ENCODE measurements around the gene CNNM3.

Gene CNNM3

DNA sequence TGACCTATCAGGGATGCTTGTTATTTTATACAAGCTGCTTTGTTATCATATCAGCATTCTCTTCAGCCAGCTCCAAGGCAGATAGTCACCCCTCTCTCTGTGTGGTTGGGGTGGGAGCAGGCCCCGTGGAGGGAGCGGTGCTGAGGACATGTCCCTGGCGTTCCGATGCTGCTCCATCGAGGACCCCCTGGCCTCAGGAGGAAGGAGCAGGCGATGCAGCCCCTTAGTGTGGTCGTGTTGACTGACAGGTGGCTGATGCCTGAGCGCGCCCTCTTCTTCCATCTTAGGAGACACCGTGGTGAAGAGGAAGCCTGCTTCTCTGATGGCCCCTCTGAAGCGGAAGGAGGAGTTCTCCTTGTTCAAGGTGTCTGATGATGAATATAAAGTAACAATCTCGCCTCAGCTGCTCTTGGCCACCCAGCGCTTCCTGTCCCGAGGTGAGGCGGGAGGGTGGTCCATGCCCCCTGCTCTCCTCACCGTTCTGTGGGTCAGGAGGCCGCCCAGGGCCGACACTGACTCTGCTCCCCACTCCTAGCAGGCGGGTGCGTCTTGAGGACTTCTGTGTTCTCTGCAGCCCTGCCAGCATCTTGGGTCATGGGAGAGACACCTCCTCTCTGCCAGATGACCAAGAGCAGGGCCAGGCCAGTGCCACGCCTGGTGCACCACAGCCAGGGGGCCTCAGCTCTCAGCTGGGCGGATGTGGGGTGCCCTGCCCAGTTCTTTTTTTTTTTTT, 10.6 kb downstream of the CNNM3 start:
- Histone ChIP-seq H3K9ac (no peak overlapping the region), H3K27ac (no peak overlapping the region), H3K4me2 (no peak overlapping the region), H3K9me3 (replicated peaks in 1 of 11) (no peaks in the 10 kb centered on the region), H3K27me3 (no peaks in the 10 kb centered on the region), H3K36me3 (peaks cover 62 to 96% (median 84%) of the 10 kb centered on the region in 11 experiments), H4K20me1 (peaks cover 4 to 85% (median 50%) of the 10 kb centered on the region in 11 experiments; a peak in 19 of 22 replicates), H3K4me3 (no peak overlapping the region), H3K4me1 (peaks cover 0 to 22% (median 16%) of the 10 kb centered on the region in 10 experiments; a peak in 13 of 20 replicates)
- no peak for TF ChIP-seq Cebpa-rat (IDR thresholded peaks at IDR 0.05)

DNA sequence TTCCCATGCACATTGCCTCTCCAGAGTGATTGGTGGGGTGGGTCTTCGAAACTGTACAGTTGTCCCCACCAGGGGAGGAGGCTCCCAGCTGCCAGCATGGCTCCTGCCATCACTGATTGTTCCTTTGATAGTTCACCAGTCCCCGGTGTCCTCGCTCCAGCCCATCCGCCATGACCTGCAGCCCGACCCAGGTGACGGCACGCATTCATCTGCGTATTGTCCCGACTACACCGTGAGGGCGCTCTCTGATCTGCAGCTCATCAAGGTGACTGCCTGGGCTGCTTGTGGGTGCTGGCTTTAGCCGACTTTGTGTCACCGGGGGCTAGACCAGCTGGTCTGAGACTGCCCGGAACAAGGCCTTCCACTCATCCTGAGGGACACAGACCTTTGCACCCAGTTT, 12.4 kb downstream of the CNNM3 start:
- H3K27ac ChIP-seq = no peak overlapping the region
- no peaks in the 10 kb centered on the region for H3K27me3 ChIP-seq
- no peak overlapping the region for H3K4me3 ChIP-seq
- no peak for TF ChIP-seq Cebpa-rat (IDR thresholded peaks at IDR 0.05)
- peaks cover 62 to 97% (median 81%) of the 10 kb centered on the region in 11 experiments for H3K36me3 ChIP-seq
- H3K4me2 ChIP-seq = no peak overlapping the region
- H3K4me1 ChIP-seq = peaks cover 14 to 25% (median 20%) of the 10 kb centered on the region in 10 experiments
- H3K9me3 ChIP-seq (replicated peaks in 1 of 11) = no peaks in the 10 kb centered on the region
- H4K20me1 ChIP-seq = peaks cover 0 to 87% (median 45%) of the 10 kb centered on the region in 11 experiments; a peak in 19 of 22 replicates
- H3K9ac ChIP-seq = no peak overlapping the region

DNA sequence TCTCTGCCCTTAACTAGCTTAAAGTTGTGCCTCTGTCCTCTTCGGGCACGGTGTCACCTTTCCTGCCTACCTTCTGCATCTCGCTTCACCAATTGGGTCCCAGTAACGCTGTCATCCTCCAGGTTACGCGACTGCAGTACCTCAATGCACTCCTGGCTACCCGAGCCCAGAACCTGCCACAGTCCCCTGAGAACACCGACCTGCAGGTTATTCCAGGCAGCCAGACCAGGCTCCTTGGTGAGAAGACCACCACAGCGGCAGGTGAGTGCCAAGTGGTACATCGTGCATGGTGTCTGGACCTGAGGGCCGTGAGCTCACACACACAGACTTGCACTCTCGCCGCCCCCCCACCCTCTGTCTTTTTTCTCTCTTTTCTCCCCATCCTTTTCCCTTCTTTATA, 12.8 kb downstream of the CNNM3 start:
- Histone ChIP-seq H3K36me3 (peaks cover 62 to 92% (median 78%) of the 10 kb centered on the region in 11 experiments), H3K9me3 (replicated peaks in 1 of 11) (no peaks in the 10 kb centered on the region), H4K20me1 (peaks cover 0 to 84% (median 41%) of the 10 kb centered on the region in 11 experiments; a peak in 19 of 22 replicates), H3K4me1 (peaks cover 19 to 28% (median 24%) of the 10 kb centered on the region in 10 experiments), H3K4me2 (no peak overlapping the region), H3K4me3 (no peak overlapping the region), H3K9ac (no peak overlapping the region), H3K27me3 (no peaks in the 10 kb centered on the region), H3K27ac (no peak overlapping the region)
- TF ChIP-seq Cebpa-rat (IDR thresholded peaks at IDR 0.05) = no peak

DNA sequence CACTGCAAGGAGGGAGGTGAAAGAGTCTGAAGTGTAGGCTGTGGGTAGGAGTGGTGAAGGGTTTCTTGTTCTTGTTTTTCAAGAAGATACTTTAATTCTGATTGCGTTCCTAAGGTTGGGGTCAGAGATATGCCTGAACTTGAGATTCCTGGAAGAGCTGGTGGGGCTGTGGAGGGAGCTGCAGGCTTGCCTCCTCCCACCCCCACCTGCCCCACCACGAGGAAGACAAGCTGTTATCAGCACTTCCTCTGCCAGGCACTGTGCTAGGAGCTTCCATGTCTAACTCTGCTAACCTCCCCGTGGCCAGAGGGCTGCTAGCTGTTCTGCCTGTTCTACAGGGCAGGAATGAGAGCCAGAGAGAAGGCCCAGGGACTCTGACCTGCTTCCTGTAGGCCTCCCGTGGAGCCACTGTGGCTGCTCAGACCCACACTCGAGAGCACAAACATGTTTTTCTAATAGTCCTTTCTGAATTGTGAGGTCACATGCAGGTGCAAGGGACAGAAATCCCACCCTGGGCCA, 14.0 kb downstream of the CNNM3 start:
- Histone ChIP-seq H3K27me3 (no peaks in the 10 kb centered on the region), H3K9me3 (replicated peaks in 1 of 11) (no peaks in the 10 kb centered on the region), H3K27ac (no peak overlapping the region), H3K36me3 (peaks cover 61 to 89% (median 80%) of the 10 kb centered on the region in 11 experiments), H3K4me2 (no peak overlapping the region), H3K4me1 (peaks cover 19 to 32% (median 26%) of the 10 kb centered on the region in 10 experiments), H4K20me1 (peaks cover 0 to 73% (median 37%) of the 10 kb centered on the region in 11 experiments; a peak in 17 of 22 replicates), H3K4me3 (no peak overlapping the region), H3K9ac (no peak overlapping the region)
- TF ChIP-seq Cebpa-rat (IDR thresholded peaks at IDR 0.05) = no peak

DNA sequence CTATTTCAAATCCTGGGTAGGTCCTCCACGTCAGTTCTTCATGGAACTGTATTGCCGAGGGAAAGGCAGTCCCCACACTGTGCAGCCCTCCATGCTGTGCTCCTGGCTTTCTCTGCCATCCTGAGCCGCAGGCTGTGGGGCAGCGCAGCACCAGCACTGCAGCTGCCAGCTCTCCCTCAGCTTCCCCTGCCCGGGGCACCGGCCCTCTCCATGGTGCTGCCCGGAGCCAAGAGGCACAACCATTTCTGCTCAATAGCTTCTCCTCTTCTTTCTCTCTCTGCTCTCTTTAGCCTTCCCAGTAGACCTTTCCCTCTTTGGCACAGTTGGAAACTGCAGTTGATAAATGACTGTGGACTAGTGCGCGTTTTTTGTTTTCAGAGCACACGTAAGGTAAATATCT, 15.6 kb downstream of the CNNM3 start:
- no peaks in the 10 kb centered on the region for H3K9me3 ChIP-seq (replicated peaks in 1 of 11)
- no peak overlapping the region for H3K9ac ChIP-seq
- H3K27ac ChIP-seq = no peak overlapping the region
- H3K4me3 ChIP-seq = no peak overlapping the region
- H3K36me3 ChIP-seq = peaks cover 48 to 84% (median 68%) of the 10 kb centered on the region in 11 experiments
- peaks cover 19 to 32% (median 26%) of the 10 kb centered on the region in 10 experiments for H3K4me1 ChIP-seq
- no peaks in the 10 kb centered on the region for H3K27me3 ChIP-seq
- peak overlapping the region in 6 of 11 experiments; percentile 39 to 82 (median 78); a peak in 10 of 22 replicates for H3K4me2 ChIP-seq
- peaks cover 0 to 57% (median 26%) of the 10 kb centered on the region in 11 experiments; a peak in 16 of 22 replicates for H4K20me1 ChIP-seq
- no peak for TF ChIP-seq Cebpa-rat (IDR thresholded peaks at IDR 0.05)

DNA sequence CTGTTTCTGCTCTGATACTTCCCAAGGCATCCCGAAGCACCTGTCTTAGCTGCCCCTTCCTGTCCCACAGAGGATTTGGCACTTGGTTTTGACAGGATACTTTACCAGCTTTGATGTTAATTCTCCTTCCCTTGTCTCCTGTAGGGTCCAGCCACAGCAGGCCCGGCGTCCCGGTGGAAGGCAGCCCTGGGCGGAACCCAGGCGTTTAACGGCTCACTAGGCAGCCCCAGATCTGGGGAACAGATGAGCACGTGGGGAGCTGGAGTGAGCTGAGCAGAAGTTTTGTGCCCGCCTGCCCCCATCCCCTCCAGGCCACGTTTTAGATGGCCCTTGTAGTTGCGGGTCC, 16.3 kb downstream of the CNNM3 start:
- Histone ChIP-seq H3K4me2 (peak overlapping the region; percentile 39 to 82 (median 69); a peak in 21 of 22 replicates), H3K9ac (peak overlapping the region in 3 of 11 experiments; percentile 16 to 48 (median 36); a peak in 3 of 22 replicates), H3K27ac (peak overlapping the region in 3 of 11 experiments; percentile 6 to 38 (median 15); a peak in 3 of 22 replicates), H3K4me1 (peaks cover 19 to 32% (median 26%) of the 10 kb centered on the region in 10 experiments), H3K36me3 (peaks cover 43 to 84% (median 61%) of the 10 kb centered on the region in 11 experiments), H3K27me3 (no peaks in the 10 kb centered on the region), H3K4me3 (no peak overlapping the region), H3K9me3 (replicated peaks in 1 of 11) (no peaks in the 10 kb centered on the region), H4K20me1 (peaks cover 0 to 53% (median 22%) of the 10 kb centered on the region in 11 experiments; a peak in 16 of 22 replicates)
- no peak for TF ChIP-seq Cebpa-rat (IDR thresholded peaks at IDR 0.05)

DNA sequence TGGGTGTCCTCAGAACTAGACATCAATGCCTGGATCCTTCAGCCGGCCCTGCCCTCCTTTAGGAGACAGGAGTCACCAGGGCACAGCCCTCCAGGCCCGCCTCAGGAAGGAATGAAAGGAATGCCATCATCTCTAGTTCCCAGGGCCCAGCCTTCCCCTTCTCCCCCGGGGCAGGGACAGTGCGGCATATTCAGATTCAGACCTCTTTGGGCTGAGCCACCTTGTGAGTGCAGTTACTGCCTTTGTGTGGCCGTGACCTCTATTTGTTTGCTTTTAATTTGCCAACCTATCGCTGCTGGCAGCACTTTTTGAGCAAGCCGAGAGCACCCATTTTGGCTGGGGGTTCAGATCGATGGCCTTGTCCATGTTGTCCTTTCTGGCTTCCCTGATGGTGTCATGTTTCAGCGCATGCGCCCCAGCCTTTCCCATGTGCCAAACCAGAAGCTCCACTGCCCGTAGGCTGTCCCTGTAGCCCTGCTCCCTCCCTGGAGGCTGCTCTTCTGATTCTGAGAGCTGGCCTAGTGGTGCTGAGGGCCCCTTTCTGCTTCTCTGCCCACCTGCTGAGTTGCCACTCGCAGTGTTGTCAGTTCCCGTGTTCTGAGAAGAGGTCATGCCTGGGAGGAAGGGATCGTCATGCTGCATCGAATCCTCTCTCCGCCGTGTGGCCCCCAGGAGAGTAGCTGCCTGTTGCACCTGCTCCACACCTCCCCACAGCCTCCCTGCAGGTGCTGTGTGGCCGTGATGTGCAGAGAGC, 16.9 kb downstream of the CNNM3 start:
- peaks cover 0 to 53% (median 27%) of the 10 kb centered on the region in 11 experiments; a peak in 16 of 22 replicates for H4K20me1 ChIP-seq
- H3K27ac ChIP-seq = peak overlapping the region in 3 of 11 experiments; percentile 6 to 38 (median 15); a peak in 3 of 22 replicates
- H3K9ac ChIP-seq = peak overlapping the region in 3 of 11 experiments; percentile 16 to 48 (median 36); a peak in 4 of 22 replicates
- H3K4me1 ChIP-seq = peaks cover 19 to 35% (median 31%) of the 10 kb centered on the region in 10 experiments
- no peaks in the 10 kb centered on the region for H3K9me3 ChIP-seq (replicated peaks in 1 of 11)
- no peak for TF ChIP-seq Cebpa-rat (IDR thresholded peaks at IDR 0.05)
- no peak overlapping the region for H3K4me3 ChIP-seq
- H3K4me2 ChIP-seq = peak overlapping the region; percentile 39 to 82 (median 69)
- H3K36me3 ChIP-seq = peaks cover 38 to 82% (median 59%) of the 10 kb centered on the region in 11 experiments
- H3K27me3 ChIP-seq = no peaks in the 10 kb centered on the region

DNA sequence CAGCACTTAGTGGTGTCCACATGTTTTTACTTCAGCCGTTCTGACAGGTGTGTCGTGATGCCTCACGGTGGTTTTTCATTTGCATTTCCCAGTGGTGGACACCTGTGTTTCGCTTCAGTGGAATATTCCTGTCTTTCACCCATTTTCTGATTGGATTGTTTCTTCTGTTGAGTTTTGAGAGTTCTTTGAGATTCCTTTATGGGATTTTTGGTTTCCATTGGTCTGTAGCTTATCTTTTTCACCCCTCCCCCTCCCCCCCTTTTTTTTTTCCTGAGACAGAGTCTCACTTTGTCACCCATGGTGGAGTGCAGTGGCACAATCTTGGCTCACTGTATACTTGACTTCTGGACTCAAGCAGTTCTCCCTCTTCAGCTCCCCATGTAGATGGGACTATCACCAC, 19.8 kb downstream of the CNNM3 start:
- Histone ChIP-seq H3K36me3 (peaks cover 10 to 58% (median 37%) of the 10 kb centered on the region in 11 experiments; a peak in 18 of 22 replicates), H3K9me3 (replicated peaks in 1 of 11) (no peaks in the 10 kb centered on the region), H3K4me3 (no peak overlapping the region), H3K4me2 (no peak overlapping the region), H3K27ac (no peak overlapping the region), H3K9ac (no peak overlapping the region), H4K20me1 (peaks cover 0 to 62% (median 26%) of the 10 kb centered on the region in 11 experiments; a peak in 17 of 22 replicates), H3K27me3 (no peaks in the 10 kb centered on the region; a peak in 1 of 22 replicates), H3K4me1 (peaks cover 37 to 64% (median 60%) of the 10 kb centered on the region in 10 experiments)
- TF ChIP-seq Cebpa-rat (IDR thresholded peaks at IDR 0.05) = no peak
